IMR-90 (cell line): ENCODE data around the gene NFASC. TPM values are rescaled to one million over a fixed set of nuclear protein-coding genes. Genes with fewer than 3 reads are reported as not detected.

Source experiments
- ATAC-seq: fragments of 200-7000 bp; cut with Tn5 transposase; 2 replicates; pipeline ENCODE4 v1.9.1; 2020; ENCODE audit warnings: low read depth, mild to moderate bottlenecking, moderate library complexity
- BruUV-seq: library from RNA; stranded (reverse); fragments of 400-500 nt; replicated peaks from 2 replicates; lab custom pipeline; 2021; lab: Mats Ljungman, UMichigan
- CTCF ChIA-PET: fragments of 300-600 bp; formaldehyde crosslinking; extraction: SDS; loops from one replicate; lab custom pipeline; 2021; ENCODE audit warnings: antibody characterized with exemption; lab: Yijun Ruan, JAX
- POLR2A ChIA-PET: fragments of 300-600 bp; sonication (Branson Sonifier 250); formaldehyde crosslinking; loops from one replicate; lab custom pipeline; 2022; ENCODE audit warnings: antibody characterized with exemption; ENCODE audit not compliant: unreplicated experiment; lab: Charles Lee
- DNase-seq: peaks from one replicate; pipeline ENCODE4 v3.0.0; 2013
- H2AFZ ChIP-seq: replicated peaks from 2 replicates; pipeline ENCODE3; 2013; ENCODE audit warnings: low read length, mild to moderate bottlenecking; ENCODE audit not compliant: poor library complexity
- H2AK5ac ChIP-seq: 2 replicates; pipeline ENCODE4 v1.6.1; 2013; ENCODE audit warnings: low read depth, low read length, inconsistent platforms
- H2AK9ac ChIP-seq: replicated peaks from 2 replicates; pipeline ENCODE3; 2013; ENCODE audit warnings: mild to moderate bottlenecking, low read depth, low read length, moderate library complexity; ENCODE audit not compliant: poor library complexity
- H2BK120ac ChIP-seq: 2 replicates; pipeline ENCODE4 v1.6.1; 2013; ENCODE audit warnings: low read depth, low read length, inconsistent platforms
- H2BK15ac ChIP-seq: 3 replicates; pipeline ENCODE4 v1.6.1; 2013; ENCODE audit warnings: low read depth, low read length, inconsistent platforms
- H2BK20ac ChIP-seq: 2 replicates; pipeline ENCODE4 v1.6.1; 2013; ENCODE audit warnings: low read depth, mild to moderate bottlenecking, inconsistent platforms, low read length, moderate library complexity
- H2BK5ac ChIP-seq: 2 replicates; pipeline ENCODE4 v1.6.1; 2013; ENCODE audit warnings: mild to moderate bottlenecking, low read depth, low read length, inconsistent platforms; ENCODE audit not compliant: poor library complexity, severe bottlenecking
- H3K14ac ChIP-seq: replicated peaks from 2 replicates; pipeline ENCODE4 v1.6.1; 2013; ENCODE audit warnings: low read depth, low read length, inconsistent platforms
- H3K18ac ChIP-seq: 2 replicates; pipeline ENCODE4 v1.6.1; 2013; ENCODE audit warnings: low read depth, low read length, control low read depth
- H3K23ac ChIP-seq: 2 replicates; pipeline ENCODE4 v1.6.1; 2013; ENCODE audit warnings: low read depth, low read length, inconsistent platforms
- H3K27ac ChIP-seq: 2 replicates; pipeline ENCODE4 v1.5.1; 2013; ENCODE audit warnings: mild to moderate bottlenecking, control low read depth, low read length; ENCODE audit not compliant: insufficient read depth
- H3K27me3 ChIP-seq: 2 replicates; pipeline ENCODE4 v1.6.1; 2013; ENCODE audit warnings: low read length; ENCODE audit not compliant: control insufficient read depth, insufficient read depth
- H3K36me3 ChIP-seq: 2 replicates; pipeline ENCODE4 v1.6.1; 2013; ENCODE audit warnings: low read length, mixed read lengths; ENCODE audit not compliant: control insufficient read depth, insufficient read depth
- H3K4ac ChIP-seq: 2 replicates; pipeline ENCODE4 v1.6.1; 2013; ENCODE audit warnings: low read depth, low read length, inconsistent platforms
- H3K4me1 ChIP-seq: 2 replicates; pipeline ENCODE4 v1.6.1; 2013; ENCODE audit warnings: low read length, mixed read lengths; ENCODE audit not compliant: control insufficient read depth, insufficient read depth
- H3K4me2 ChIP-seq: 2 replicates; pipeline ENCODE4 v1.6.1; 2013; ENCODE audit warnings: low read depth, mild to moderate bottlenecking, control low read depth, low read length, moderate library complexity
- H3K4me3 ChIP-seq: 2 replicates; pipeline ENCODE4 v1.5.1; 2013; ENCODE audit warnings: low read depth, mild to moderate bottlenecking, control low read depth, low read length, moderate library complexity; ENCODE audit not compliant: insufficient read depth
- H3K56ac ChIP-seq: 2 replicates; pipeline ENCODE4 v1.6.1; 2013; ENCODE audit warnings: low read length, inconsistent platforms; ENCODE audit not compliant: insufficient read depth; ENCODE audit errors: extremely low read depth
- H3K79me1 ChIP-seq, 2 experiments: 2 replicates each; pipeline ENCODE4 v1.6.1; 2013; ENCODE audit warnings: low read length in 2 of 2, inconsistent platforms in 1 of 2, low read depth in 1 of 2
- H3K9ac ChIP-seq: 2 replicates; pipeline ENCODE4 v1.6.1; 2013; ENCODE audit warnings: low read depth, low read length, control low read depth
- H3K9me1 ChIP-seq: 2 replicates; pipeline ENCODE4 v1.6.1; 2013; ENCODE audit warnings: low read length, inconsistent platforms; ENCODE audit not compliant: insufficient read depth
- H3K9me3 ChIP-seq: 2 replicates; pipeline ENCODE4 v1.6.1; 2013; ENCODE audit warnings: low read length; ENCODE audit not compliant: control insufficient read depth, insufficient read depth
- H4K20me1 ChIP-seq: 2 replicates; pipeline ENCODE4 v1.6.1; 2013; ENCODE audit warnings: low read length, inconsistent platforms; ENCODE audit not compliant: insufficient read depth
- H4K5ac ChIP-seq: 2 replicates; pipeline ENCODE4 v1.6.1; 2013; ENCODE audit warnings: mild to moderate bottlenecking, low read depth, low read length, control low read depth
- H4K8ac ChIP-seq, 2 experiments: 2 replicates each; pipeline ENCODE4 v1.6.1; 2013; ENCODE audit warnings: low read depth in 2 of 2, low read length in 2 of 2, control low read depth in 1 of 2, inconsistent platforms in 1 of 2
- H4K91ac ChIP-seq: 2 replicates; pipeline ENCODE4 v1.6.1; 2013; ENCODE audit warnings: low read depth, low read length, inconsistent platforms; ENCODE audit not compliant: insufficient read depth
- BHLHE40 ChIP-seq: fragments of 150-350 bp; IDR thresholded peaks from 2 replicates; pipeline ENCODE4 v1.6.1; 2016; ENCODE audit warnings: mild to moderate bottlenecking, low read depth, low read length
- CEBPB ChIP-seq: IDR thresholded peaks from 2 replicates; pipeline ENCODE4 v1.6.1; 2012; ENCODE audit warnings: low read depth, low read length, improper control_type of control experiment
- CHD1 ChIP-seq: IDR thresholded peaks from 2 replicates; pipeline ENCODE4 v1.6.1; 2012; ENCODE audit warnings: low read depth, low read length, improper control_type of control experiment
- ELK1 ChIP-seq: fragments of 150-350 bp; IDR thresholded peaks from 2 replicates; pipeline ENCODE4 v1.6.1; 2016; ENCODE audit warnings: low read depth, mild to moderate bottlenecking, low read length, moderate library complexity, borderline replicate concordance
- FOS ChIP-seq: fragments of 150-350 bp; IDR thresholded peaks from 2 replicates; pipeline ENCODE4 v1.6.1; 2016; ENCODE audit warnings: low read depth, low read length
- MAFK ChIP-seq: IDR thresholded peaks from 2 replicates; pipeline ENCODE4 v1.6.1; 2012; ENCODE audit warnings: low read depth, low read length, improper control_type of control experiment
- MAZ ChIP-seq: IDR thresholded peaks from 2 replicates; pipeline ENCODE4 v1.6.1; 2012; ENCODE audit warnings: low read depth, mild to moderate bottlenecking, low read length, improper control_type of control experiment, moderate library complexity, borderline replicate concordance
- MXI1 ChIP-seq: IDR thresholded peaks from 2 replicates; pipeline ENCODE4 v1.6.1; 2012; ENCODE audit warnings: low read depth, mild to moderate bottlenecking, low read length, moderate library complexity, borderline replicate concordance
- POLR2A ChIP-seq: IDR thresholded peaks from 2 replicates; pipeline ENCODE4 v1.6.1; 2012; ENCODE audit warnings: mild to moderate bottlenecking, low read depth, low read length
- RAD21 ChIP-seq: IDR thresholded peaks from 2 replicates; pipeline ENCODE4 v1.6.1; 2012; ENCODE audit warnings: low read length, improper control_type of control experiment
- RCOR1 ChIP-seq: IDR thresholded peaks from 2 replicates; pipeline ENCODE4 v1.6.1; 2012; ENCODE audit warnings: mild to moderate bottlenecking, low read length, improper control_type of control experiment; ENCODE audit not compliant: insufficient replicate concordance
- RFX5 ChIP-seq: IDR thresholded peaks from 2 replicates; pipeline ENCODE4 v1.8.0; 2012; ENCODE audit warnings: low read depth, mild to moderate bottlenecking, low read length, moderate library complexity
- SMC3 ChIP-seq: fragments of 150-350 bp; IDR thresholded peaks from 2 replicates; pipeline ENCODE4 v1.6.1; 2016; ENCODE audit warnings: low read depth, mild to moderate bottlenecking, antibody characterized with exemption, low read length, moderate library complexity
- WGBS, 2 experiments: methylation state at CpG; one replicate each; pipeline versions ENCODE4 v1.1.5 to v1.1.7; 2013; ENCODE audit warnings: missing lambda C conversion rate in 2 of 2; ENCODE audit not compliant: insufficient read length in 1 of 2; ENCODE audit errors: extremely low coverage in 2 of 2; 5-methylcytosine and 5-hydroxymethylcytosine counted together
- dilution Hi-C: fragments of 300-500 bp; cut with HindIII; formaldehyde crosslinking; loops from one replicate; pipeline ENCODE4 v1.14.3; 2018; ENCODE audit warnings: low sequenced_read_pairs; ENCODE audit not compliant: unreplicated experiment
- in situ Hi-C: fragments of 300-500 bp; cut with MboI; formaldehyde crosslinking; loops from 3 replicates; pipeline ENCODE4 v1.14.3; 2019; ENCODE audit warnings: low sequenced_read_pairs, inconsistent platforms, mixed read lengths
- intact Hi-C: fragments of 100-400 bp; cut with micrococcal nuclease; formaldehyde crosslinking; loops from 2 replicates; pipeline ENCODE4 v1.10.0; 2022
- polyA plus RNA-seq, 3 experiments: library from polyadenylated mRNA; depleted of rRNA; stranded (reverse); fragments of >200 nt; gene quantifications; 2 replicates each; pipeline ENCODE4 v1.2.3, GENCODE V29; 2012; ENCODE audit warnings: low replicate concordance in 1 of 3
- total RNA-seq: library from RNA; depleted of rRNA; stranded (reverse); fragments of >200 nt; gene quantifications from 2 replicates; pipeline ENCODE4 v1.2.3, GENCODE V29; 2012
- TF ChIP-seq, protein P1 (sequence below): fragments of 150-350 bp; IDR thresholded peaks from 2 replicates; pipeline ENCODE4 v1.6.1; 2017; ENCODE audit warnings: mild to moderate bottlenecking, antibody characterized with exemption, low read length, low read depth
- TF ChIP-seq, protein P2 (sequence below): conservative IDR thresholded peaks from 2 replicates; pipeline ENCODE4 v1.5.1; 2012; ENCODE audit warnings: mild to moderate bottlenecking, low read depth, low read length, improper control_type of control experiment

NFASC gene
- total and polyA plus RNA-seq, 2 of the 4 experiments (the other 2 are of a cell fraction): 0.18 to 0.79 TPM

DNA sequence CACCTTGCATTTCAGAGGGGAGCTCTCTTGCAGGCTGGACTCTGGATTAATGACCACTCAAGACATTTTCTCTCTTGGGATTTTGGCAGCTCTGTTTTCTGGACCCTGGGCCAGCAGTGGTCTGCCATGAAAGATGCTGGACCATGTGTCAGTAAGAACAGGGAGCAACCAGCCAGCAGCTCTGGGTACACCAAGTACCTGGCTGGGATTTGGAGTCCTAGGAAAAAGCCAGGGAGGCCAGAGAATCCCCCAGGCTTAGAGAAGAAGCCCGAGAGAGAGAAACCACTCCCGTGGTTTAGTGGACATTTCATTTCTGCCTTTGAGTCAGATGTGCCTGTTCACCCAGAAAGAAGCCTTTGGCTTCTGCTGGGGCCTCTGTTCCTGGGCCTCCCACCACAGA lies 2.5 kb downstream of the NFASC start:
- no peak for DNase-seq
- H3K18ac ChIP-seq: no peak overlapping the region
- H4K20me1 ChIP-seq: no peaks in the 10 kb centered on the region; the same call in 1 of the 2 replicates
- ChIA-PET POLR2A (no interaction called here), CTCF (no interaction called here)
- no peak overlapping the region for H2BK20ac ChIP-seq
- no peak overlapping the region for H3K14ac ChIP-seq
- no CpG with 5 or more reads among the region's 2 CpGs for WGBS, 2 experiments
- intact Hi-C loops: no loop called here
- no peak overlapping the region for H3K4me3 ChIP-seq
- H3K9me3 ChIP-seq: no peaks in the 10 kb centered on the region
- ATAC-seq: no peak
- no peak overlapping the region for H3K23ac ChIP-seq
- no peak overlapping the region for H2AK5ac ChIP-seq
- peaks cover 4% of the 10 kb centered on the region; the same call in 1 of the 2 replicates for H3K27me3 ChIP-seq
- H3K4me1 ChIP-seq: no peaks in the 10 kb centered on the region
- no peak overlapping the region for H2BK15ac ChIP-seq
- TF ChIP-seq FOS: no peak
- TF ChIP-seq RFX5: no peak
- TF ChIP-seq RCOR1: no peak
- no peak for TF ChIP-seq SMC3
- TF ChIP-seq, protein P1, sequence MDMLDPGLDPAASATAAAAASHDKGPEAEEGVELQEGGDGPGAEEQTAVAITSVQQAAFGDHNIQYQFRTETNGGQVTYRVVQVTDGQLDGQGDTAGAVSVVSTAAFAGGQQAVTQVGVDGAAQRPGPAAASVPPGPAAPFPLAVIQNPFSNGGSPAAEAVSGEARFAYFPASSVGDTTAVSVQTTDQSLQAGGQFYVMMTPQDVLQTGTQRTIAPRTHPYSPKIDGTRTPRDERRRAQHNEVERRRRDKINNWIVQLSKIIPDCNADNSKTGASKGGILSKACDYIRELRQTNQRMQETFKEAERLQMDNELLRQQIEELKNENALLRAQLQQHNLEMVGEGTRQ: no peak
- no peak for TF ChIP-seq CEBPB
- TF ChIP-seq, protein P2, sequence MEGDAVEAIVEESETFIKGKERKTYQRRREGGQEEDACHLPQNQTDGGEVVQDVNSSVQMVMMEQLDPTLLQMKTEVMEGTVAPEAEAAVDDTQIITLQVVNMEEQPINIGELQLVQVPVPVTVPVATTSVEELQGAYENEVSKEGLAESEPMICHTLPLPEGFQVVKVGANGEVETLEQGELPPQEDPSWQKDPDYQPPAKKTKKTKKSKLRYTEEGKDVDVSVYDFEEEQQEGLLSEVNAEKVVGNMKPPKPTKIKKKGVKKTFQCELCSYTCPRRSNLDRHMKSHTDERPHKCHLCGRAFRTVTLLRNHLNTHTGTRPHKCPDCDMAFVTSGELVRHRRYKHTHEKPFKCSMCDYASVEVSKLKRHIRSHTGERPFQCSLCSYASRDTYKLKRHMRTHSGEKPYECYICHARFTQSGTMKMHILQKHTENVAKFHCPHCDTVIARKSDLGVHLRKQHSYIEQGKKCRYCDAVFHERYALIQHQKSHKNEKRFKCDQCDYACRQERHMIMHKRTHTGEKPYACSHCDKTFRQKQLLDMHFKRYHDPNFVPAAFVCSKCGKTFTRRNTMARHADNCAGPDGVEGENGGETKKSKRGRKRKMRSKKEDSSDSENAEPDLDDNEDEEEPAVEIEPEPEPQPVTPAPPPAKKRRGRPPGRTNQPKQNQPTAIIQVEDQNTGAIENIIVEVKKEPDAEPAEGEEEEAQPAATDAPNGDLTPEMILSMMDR: no peak
- TF ChIP-seq CHD1: no peak
- no peak for TF ChIP-seq MAFK
- TF ChIP-seq RAD21: no peak
- no peak for TF ChIP-seq POLR2A
- TF ChIP-seq MAZ: no peak
- TF ChIP-seq ELK1: no peak
- TF ChIP-seq MXI1: no peak
- TF ChIP-seq BHLHE40: no peak
- H4K91ac ChIP-seq: no peak overlapping the region
- no peak overlapping the region for H3K4ac ChIP-seq
- no peak overlapping the region for H3K9ac ChIP-seq
- no peak overlapping the region for H2BK120ac ChIP-seq
- H2AK9ac ChIP-seq: no peak overlapping the region
- H2AFZ ChIP-seq: no peak overlapping the region
- no peaks in the 10 kb centered on the region for H3K9me1 ChIP-seq
- no peaks in the 10 kb centered on the region for H3K79me1 ChIP-seq
- no peaks in the 10 kb centered on the region for H3K36me3 ChIP-seq
- dilution Hi-C loops: no loop called here
- H2BK5ac ChIP-seq: no peak overlapping the region
- H3K56ac ChIP-seq: no peak overlapping the region
- H4K5ac ChIP-seq: no peak overlapping the region
- no peak overlapping the region for H4K8ac ChIP-seq
- no TSS peak for BruUV-seq
- in situ Hi-C loops: no loop called here
- H3K27ac ChIP-seq: no peak overlapping the region
- no peak overlapping the region for H3K4me2 ChIP-seq
